Astrocyte of the spinal cord (primary cell): ENCODE results near the gene SRXN1.

Experiments
- DNase-seq: peaks from one replicate; pipeline ENCODE4 v3.0.0; 2011; ENCODE audit warnings: low read depth, low spot score
- H3K4me3 ChIP-seq: 2 replicates; pipeline ENCODE4 v1.5.1; 2011; ENCODE audit warnings: low read depth, mild to moderate bottlenecking, low read length, moderate library complexity
- in situ Hi-C: cut with HindIII; loops from 2 replicates; pipeline ENCODE4 v1.10.0; 2017; ENCODE audit warnings: low sequenced_read_pairs
- TF ChIP-seq, protein P1 (sequence below): IDR thresholded peaks from 2 replicates; pipeline ENCODE4 v1.5.1; 2012; ENCODE audit warnings: low read depth, mild to moderate bottlenecking, low read length, inconsistent platforms

SRXN1 gene

DNA sequence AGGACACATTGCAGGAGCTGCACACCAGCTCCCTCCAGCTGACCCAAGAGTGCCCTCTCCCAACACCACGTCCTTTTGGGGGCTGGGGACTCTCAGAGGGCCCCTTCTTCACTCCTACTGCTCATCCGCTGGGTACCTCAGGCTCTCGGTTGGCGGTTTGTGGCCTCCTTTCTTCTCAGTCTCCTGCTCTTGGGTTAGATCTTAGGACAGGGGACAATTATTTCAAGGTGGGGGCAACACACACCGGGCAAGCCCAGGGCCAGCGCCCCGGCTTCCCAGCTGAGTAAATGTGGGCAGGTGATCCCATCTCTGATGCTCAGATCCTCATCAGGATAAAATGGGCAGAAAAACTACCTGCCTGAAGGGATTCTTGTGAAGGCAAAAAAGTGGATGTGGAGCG, 44.0 kb downstream of the SRXN1 start:
- in situ Hi-C loops: no loop called here
- no peak overlapping the region for H3K4me3 ChIP-seq
- TF ChIP-seq, protein P1, sequence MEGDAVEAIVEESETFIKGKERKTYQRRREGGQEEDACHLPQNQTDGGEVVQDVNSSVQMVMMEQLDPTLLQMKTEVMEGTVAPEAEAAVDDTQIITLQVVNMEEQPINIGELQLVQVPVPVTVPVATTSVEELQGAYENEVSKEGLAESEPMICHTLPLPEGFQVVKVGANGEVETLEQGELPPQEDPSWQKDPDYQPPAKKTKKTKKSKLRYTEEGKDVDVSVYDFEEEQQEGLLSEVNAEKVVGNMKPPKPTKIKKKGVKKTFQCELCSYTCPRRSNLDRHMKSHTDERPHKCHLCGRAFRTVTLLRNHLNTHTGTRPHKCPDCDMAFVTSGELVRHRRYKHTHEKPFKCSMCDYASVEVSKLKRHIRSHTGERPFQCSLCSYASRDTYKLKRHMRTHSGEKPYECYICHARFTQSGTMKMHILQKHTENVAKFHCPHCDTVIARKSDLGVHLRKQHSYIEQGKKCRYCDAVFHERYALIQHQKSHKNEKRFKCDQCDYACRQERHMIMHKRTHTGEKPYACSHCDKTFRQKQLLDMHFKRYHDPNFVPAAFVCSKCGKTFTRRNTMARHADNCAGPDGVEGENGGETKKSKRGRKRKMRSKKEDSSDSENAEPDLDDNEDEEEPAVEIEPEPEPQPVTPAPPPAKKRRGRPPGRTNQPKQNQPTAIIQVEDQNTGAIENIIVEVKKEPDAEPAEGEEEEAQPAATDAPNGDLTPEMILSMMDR: no peak
- DNase-seq: no peak

DNA sequence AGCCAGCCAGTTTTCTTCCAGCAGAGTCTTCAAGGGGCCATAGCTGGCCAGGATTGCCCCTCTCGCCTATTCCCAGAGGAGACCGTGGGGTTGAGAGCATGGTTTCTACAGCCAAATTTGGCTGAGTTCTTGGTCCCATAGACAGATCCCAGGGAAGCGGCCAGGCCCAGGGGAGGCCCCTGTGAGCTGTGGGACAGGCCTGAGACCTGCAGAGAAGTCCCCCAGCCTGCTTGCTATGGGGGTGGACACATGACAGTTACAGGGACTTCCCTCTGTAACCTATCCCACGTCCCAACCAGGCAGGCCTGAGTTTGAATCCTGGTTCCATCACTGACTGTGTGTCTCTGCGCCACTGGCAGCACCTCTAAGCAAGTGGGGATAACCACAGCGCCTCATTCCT, 45.5 kb downstream of the SRXN1 start:
- DNase-seq: no peak
- H3K4me3 ChIP-seq: no peak overlapping the region
- in situ Hi-C loops: no loop called here
- TF ChIP-seq, protein P1: no peak

DNA sequence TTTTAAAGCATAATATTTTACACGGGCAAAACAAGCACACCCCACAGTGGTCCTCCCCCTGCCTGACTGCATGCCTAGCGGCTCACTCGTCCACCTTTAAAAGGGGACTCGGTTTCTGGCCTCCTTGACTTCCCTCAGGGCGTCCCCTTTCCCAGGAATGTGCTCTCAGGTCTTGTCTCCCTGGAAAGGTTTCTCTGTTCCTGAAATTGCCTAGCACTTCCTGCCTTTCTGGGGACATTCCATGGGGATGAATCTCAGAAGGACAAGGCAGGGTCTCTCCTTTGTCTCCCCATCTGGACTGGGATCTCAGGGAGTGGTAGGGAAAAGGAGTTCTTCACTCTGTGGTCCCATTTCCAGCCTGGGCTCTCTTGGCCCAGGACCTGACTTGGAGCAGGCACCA, 47.8 kb downstream of the SRXN1 start:
- no peak for DNase-seq
- in situ Hi-C loops: no loop called here
- TF ChIP-seq, protein P1: no peak
- no peak overlapping the region for H3K4me3 ChIP-seq

DNA sequence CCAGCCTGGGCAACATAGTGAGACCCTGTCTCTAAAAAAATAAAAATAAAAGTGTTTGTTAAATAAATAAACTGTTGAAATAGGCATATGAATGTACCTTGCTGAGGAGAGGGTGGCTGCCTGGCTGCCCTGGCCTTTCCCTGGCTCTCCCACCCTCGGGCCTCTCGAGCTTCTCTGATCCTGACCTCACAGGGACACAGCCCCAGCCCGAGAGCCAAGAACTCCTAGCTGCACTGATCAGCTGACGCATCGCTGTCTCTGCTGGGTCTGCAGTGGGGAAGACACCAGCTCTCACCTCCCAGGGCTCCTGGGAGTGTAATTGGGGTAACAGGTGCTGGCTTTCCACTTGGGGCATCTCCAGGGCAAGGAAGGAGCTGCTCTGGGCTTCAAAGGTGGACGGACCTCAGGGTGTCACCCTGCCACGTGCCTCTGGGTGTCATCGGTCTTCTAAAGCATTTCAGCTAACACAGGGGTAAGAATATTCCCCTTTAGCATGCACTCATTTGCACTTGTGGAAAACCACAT, 49.8 kb downstream of the SRXN1 start:
- no peak overlapping the region for H3K4me3 ChIP-seq
- in situ Hi-C loops: no loop called here
- TF ChIP-seq, protein P1: no peak
- no peak for DNase-seq

DNA sequence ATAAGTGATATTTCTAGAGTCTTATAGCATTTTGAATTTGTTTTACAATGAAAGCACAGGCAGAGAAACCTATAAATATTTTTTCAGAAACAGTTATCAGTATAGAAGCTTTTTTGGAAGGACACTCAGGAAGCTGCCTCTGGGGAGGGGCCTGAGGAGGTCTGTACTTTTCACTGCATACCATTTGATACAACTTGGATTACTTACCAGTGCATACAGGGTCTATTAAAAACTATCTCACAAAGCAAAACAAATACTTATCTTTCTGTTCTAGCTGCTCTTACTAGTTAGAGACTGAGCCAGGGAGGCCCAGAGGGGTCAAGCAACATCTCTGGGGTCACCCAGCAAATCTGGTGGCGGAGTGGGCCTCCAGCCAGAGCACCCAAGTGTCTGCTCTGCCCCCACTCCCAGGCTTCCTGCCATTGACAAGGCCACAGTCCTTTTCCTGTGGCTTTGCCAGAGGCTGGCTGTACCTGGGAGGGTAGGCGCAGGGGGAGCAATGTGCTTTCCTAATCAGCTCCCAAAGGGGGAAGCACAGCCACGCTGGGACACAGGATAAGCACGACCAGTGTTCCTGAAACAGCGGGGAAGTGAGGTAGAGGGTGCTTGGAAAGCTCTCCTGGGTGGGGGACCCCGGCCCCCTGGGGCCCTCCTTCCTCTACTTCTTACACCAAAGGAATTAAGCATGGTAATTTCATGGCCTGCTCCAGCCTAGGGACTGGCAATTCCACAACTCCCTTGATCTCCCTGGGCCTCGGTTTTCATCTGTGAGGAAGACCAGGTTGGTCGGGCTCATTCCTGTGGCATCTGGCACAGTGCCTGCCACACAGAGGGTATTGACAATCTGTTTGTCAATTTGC, 50.7 kb downstream of the SRXN1 start:
- DNase-seq: no peak
- in situ Hi-C loops: no loop called here
- H3K4me3 ChIP-seq: no peak overlapping the region

DNA sequence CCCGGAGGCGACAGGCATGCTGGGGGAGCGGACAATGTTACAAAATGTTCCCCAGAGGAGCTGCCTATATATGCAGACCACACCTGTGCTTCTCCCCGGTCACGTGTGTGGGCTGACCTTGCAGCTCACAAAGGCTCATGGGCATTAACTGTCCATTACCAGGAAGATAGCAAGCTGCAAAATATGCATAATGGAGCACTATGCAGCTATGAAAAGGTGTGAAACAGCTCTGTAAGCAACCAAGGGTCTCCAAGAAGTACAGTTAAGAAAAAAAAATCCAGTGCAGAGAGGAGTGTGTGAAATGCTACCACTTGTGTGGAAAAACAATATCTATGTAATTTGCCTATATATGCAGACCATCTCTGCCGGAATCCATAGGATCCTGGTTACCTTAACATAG, 52.3 kb downstream of the SRXN1 start:
- TF ChIP-seq, protein P1: no peak
- no peak overlapping the region for H3K4me3 ChIP-seq
- in situ Hi-C loops: no loop called here
- no peak for DNase-seq

More for the DNA sequence above, 50.7 kb downstream of the SRXN1 start:
- TF ChIP-seq, protein P1: no peak
